GM18867 (cell line): ENCODE data around the gene EXOC1L.

Experiments used
- ATAC-seq: cut with Tn5 transposase; IDR thresholded peaks from one replicate; pipeline ENCODE4 v1.9.1; 2021; ENCODE audit warnings: mild to moderate bottlenecking, moderate library complexity; ENCODE audit not compliant: unreplicated experiment

EXOC1L gene

DNA sequence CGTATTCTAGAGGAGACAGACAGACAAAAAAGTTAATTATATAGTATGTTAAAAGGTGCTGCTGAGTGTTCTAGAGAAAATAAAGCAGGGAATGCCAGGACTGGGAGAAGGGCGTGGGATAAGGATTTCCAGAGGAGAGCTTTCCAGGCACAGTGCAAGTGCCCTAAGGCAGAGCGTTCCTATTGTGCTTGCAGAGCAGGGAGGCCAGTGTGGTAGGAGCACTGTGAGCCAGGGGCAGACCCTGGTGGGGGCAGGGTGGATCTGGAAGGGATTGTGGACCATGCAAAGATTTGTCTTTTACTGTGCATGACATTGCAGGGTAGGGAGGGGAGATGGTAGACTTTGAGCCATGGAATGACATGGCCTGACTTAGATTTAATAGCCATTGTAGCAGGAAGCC lies 59.6 kb downstream of the EXOC1L start:
- ATAC-seq: no peak

DNA sequence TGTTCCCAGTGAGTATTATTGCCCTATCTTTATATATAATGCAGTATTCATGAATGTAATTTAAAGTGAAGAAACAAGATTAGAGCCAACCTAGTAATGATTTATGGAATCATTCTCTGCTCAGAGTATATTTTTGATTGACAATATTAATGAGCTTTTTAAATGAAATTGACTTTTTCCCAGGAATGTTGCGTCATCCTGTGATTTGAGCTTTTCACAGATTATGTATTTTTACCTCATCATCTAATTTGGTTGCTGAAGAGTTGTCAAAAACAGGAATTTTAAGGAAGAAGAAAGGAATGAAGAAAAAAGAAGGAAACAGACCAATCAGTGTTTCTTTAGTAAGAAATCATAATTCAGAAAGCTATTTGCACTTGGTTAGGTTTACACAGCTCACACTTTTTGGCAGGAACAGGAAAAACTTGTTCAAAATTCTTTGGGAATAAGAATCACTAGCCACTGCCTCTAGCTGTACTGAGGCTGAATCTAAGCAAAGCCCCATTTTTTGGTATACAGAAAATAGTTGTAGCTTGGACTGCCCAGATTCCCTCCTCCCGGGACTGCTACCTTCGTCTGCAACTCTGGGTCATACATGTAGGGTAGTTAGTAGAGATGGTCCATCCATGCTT lies 61.2 kb downstream of the EXOC1L start:
- ATAC-seq: no peak

DNA sequence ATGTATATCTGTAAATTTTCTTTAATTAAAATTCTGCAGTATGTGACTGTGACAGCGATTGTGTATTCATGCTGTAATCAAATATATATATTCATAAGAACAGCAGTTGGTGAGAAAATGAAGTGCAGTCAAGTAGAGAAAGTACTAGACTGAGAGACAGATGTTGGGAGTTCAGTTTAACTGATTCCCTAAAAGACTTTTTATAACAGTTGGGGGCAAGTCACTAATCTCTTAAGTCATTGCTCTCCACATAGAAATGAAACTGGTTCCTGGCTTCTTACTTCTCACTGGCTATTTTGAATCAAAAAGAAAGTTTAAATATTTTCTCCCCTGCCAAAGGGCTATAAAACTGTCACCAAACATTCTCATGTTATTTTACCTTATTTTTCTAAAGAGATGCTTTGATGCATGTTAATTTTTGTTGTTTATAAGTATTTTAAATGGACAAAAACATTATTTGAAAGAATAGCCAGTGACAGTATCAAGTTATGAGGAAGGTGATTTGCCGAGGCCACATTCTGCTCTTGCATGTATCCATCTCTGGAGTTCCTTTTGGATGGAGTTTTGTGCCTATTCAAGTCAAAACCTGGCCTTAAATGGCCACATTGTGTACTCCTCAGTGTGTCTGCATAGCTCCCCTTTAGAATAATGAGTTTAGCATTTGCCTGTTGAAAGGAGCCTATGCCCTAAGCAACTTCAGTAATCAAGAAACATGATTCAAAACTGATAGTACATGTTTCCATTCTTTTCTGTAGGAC lies 64.7 kb downstream of the EXOC1L start:
- ATAC-seq: no peak

DNA sequence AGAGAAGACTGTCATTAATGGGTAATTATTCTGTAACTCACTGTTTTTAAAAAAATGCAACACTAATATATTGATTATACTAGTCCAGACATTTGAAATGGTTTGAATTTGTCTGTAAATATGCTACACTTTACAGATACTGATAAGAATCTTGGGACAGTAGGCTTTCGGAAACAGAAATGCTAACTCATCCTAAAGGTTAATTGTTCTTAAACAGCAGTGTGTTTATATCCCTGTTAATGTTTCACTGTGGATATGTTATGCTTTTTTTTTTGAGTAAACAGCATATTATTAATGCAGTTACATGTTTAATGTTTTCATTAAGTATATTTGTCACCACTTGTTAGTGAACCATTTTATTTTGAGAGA lies 65.2 kb downstream of the EXOC1L start:
- ATAC-seq: no peak
